ENCODE data around the gene CDK14.

CDK14 gene

GRCh38 chr7:90900628-90901356, 304.7 kb downstream of the CDK14 start:
- Histone ChIP-seq H3K36me3 (ENCODE audit: control insufficient read depth, insufficient read depth, low read length) (no peaks in the 10 kb centered on the region), H3K4me3 (replicated peaks; ENCODE audit: low read depth, low read length) (no peak overlapping the region), H3K27me3 (replicated peaks; ENCODE audit: control insufficient read depth, insufficient read depth, low read length) (no peaks in the 10 kb centered on the region)
- no peak for DNase-seq (ENCODE audit: extremely low read depth, insufficient read length)
- no peak for TF ChIP-seq CTCF (IDR thresholded peaks at IDR 0.05; ENCODE audit: insufficient read depth, low read length, poor library complexity, severe bottlenecking)

GRCh38 chr7:90903841-90904240, 307.7 kb downstream of the CDK14 start:
- Histone ChIP-seq H3K4me3 (replicated peaks; ENCODE audit: low read depth, low read length) (no peak overlapping the region), H3K36me3 (ENCODE audit: control insufficient read depth, insufficient read depth, low read length) (no peaks in the 10 kb centered on the region), H3K27me3 (replicated peaks; ENCODE audit: control insufficient read depth, insufficient read depth, low read length) (no peaks in the 10 kb centered on the region)
- DNase-seq (ENCODE audit: extremely low read depth, insufficient read length), result no peak
- no peak for TF ChIP-seq CTCF (IDR thresholded peaks at IDR 0.05; ENCODE audit: insufficient read depth, low read length, poor library complexity, severe bottlenecking)

- Histone ChIP-seq H3K27me3 (replicated peaks; ENCODE audit: control insufficient read depth, insufficient read depth, low read length) (no peaks in the 10 kb centered on the region), H3K4me3 (replicated peaks; ENCODE audit: low read depth, low read length) (no peak overlapping the region)
- DNase-seq (ENCODE audit: extremely low read depth, insufficient read length), result no peak
Measured at GRCh38 chr7:90910136-90910535, 314.0 kb downstream of the CDK14 start.

GRCh38 chr7:90916319-90916718, 320.2 kb downstream of the CDK14 start:
- DNase-seq (ENCODE audit: extremely low read depth, insufficient read length), result no peak
- Histone ChIP-seq H3K27me3 (replicated peaks; ENCODE audit: control insufficient read depth, insufficient read depth, low read length) (no peaks in the 10 kb centered on the region), H3K4me3 (replicated peaks; ENCODE audit: low read depth, low read length) (no peak overlapping the region), H3K36me3 (ENCODE audit: control insufficient read depth, insufficient read depth, low read length) (no peaks in the 10 kb centered on the region)
- no peak for TF ChIP-seq CTCF (IDR thresholded peaks at IDR 0.05; ENCODE audit: insufficient read depth, low read length, poor library complexity, severe bottlenecking)

More at GRCh38 chr7:90910136-90910535, 314.0 kb downstream of the CDK14 start:
- no peak for TF ChIP-seq CTCF (IDR thresholded peaks at IDR 0.05; ENCODE audit: insufficient read depth, low read length, poor library complexity, severe bottlenecking)
- no peaks in the 10 kb centered on the region for H3K36me3 ChIP-seq (ENCODE audit: control insufficient read depth, insufficient read depth, low read length)

- no peak for TF ChIP-seq CTCF (IDR thresholded peaks at IDR 0.05; ENCODE audit: insufficient read depth, low read length, poor library complexity, severe bottlenecking)
- DNase-seq (ENCODE audit: extremely low read depth, insufficient read length), result no peak
- Histone ChIP-seq H3K36me3 (ENCODE audit: control insufficient read depth, insufficient read depth, low read length) (no peaks in the 10 kb centered on the region), H3K27me3 (replicated peaks; ENCODE audit: control insufficient read depth, insufficient read depth, low read length) (no peaks in the 10 kb centered on the region), H3K4me3 (replicated peaks; ENCODE audit: low read depth, low read length) (no peak overlapping the region)
Measured at GRCh38 chr7:90917539-90917938, 321.4 kb downstream of the CDK14 start.

GRCh38 chr7:90918303-90918702, 322.2 kb downstream of the CDK14 start:
- Histone ChIP-seq H3K36me3 (ENCODE audit: control insufficient read depth, insufficient read depth, low read length) (no peaks in the 10 kb centered on the region), H3K4me3 (replicated peaks; ENCODE audit: low read depth, low read length) (no peak overlapping the region), H3K27me3 (replicated peaks; ENCODE audit: control insufficient read depth, insufficient read depth, low read length) (no peaks in the 10 kb centered on the region)
- no peak for DNase-seq (ENCODE audit: extremely low read depth, insufficient read length)
- TF ChIP-seq CTCF (IDR thresholded peaks at IDR 0.05; ENCODE audit: insufficient read depth, low read length, poor library complexity, severe bottlenecking), result no peak
